ENCODE results near the gene COX15.

The COX15 gene

GRCh38 chr10:99732033-99732842, at the start of gene COX15, which contains the start of gene CUTC:
Gene COX15, minus strand, starts transcription at chr10:99732127. Its CDS starts 78 bp downstream, at chr10:99732049.
Gene CUTC, plus strand, starts transcription at chr10:99732234. Its CDS starts 115 bp downstream, at chr10:99732349.
- in situ Hi-C loops (cut with HindIII; ENCODE audit: low pct_ligation_motif_present, low sequenced_read_pairs) = no loop called here
- H3K27ac ChIP-seq = peak within 1 kb of the TSS; percentile 58

GRCh38 chr10:99779335-99779734, 47.4 kb upstream of the COX15 start:
- peak; percentile 66 for DNase-seq
- TF ChIP-seq CTCF (IDR thresholded peaks at IDR 0.05; ENCODE audit: low read depth, low read length, missing control alignments) = no peak
- peak overlapping the region; percentile 95 for H3K27ac ChIP-seq
- H3K27me3 ChIP-seq (replicated peaks) = no peaks in the 10 kb centered on the region
- in situ Hi-C loops (cut with HindIII; ENCODE audit: low pct_ligation_motif_present, low sequenced_read_pairs) = no loop called here
- H3K36me3 ChIP-seq (replicated peaks) = no peaks in the 10 kb centered on the region
- peak overlapping the region; percentile 30 for H3K4me3 ChIP-seq (ENCODE audit: low read depth, low read length)

More at GRCh38 chr10:99732033-99732842, at the start of gene COX15, which contains the start of gene CUTC:
- TF ChIP-seq CTCF (IDR thresholded peaks at IDR 0.05; ENCODE audit: low read depth, low read length, missing control alignments) = peak; percentile 46
- Histone ChIP-seq H3K4me3 (ENCODE audit: low read depth, low read length) (peak within 1 kb of the TSS; percentile 99), H3K36me3 (replicated peaks) (peaks cover 2% of the 10 kb centered on the region), H3K27me3 (replicated peaks) (no peaks in the 10 kb centered on the region)
- peak; percentile 91 for DNase-seq

GRCh38 chr10:99777918-99778714, 46.2 kb upstream of the COX15 start:
- no peaks in the 10 kb centered on the region for H3K36me3 ChIP-seq (replicated peaks)
- in situ Hi-C loops (cut with HindIII; ENCODE audit: low pct_ligation_motif_present, low sequenced_read_pairs) = no loop called here
- no peak overlapping the region for H3K27ac ChIP-seq
- no peak for TF ChIP-seq CTCF (IDR thresholded peaks at IDR 0.05; ENCODE audit: low read depth, low read length, missing control alignments)
- DNase-seq = no peak
- no peaks in the 10 kb centered on the region for H3K27me3 ChIP-seq (replicated peaks)
- H3K4me3 ChIP-seq (ENCODE audit: low read depth, low read length) = no peak overlapping the region

GRCh38 chr10:99775850-99776249, 43.9 kb upstream of the COX15 start:
- peak; percentile 59 for DNase-seq
- no peaks in the 10 kb centered on the region for H3K27me3 ChIP-seq (replicated peaks)
- in situ Hi-C loops (cut with HindIII; ENCODE audit: low pct_ligation_motif_present, low sequenced_read_pairs) = no loop called here
- no peak for TF ChIP-seq CTCF (IDR thresholded peaks at IDR 0.05; ENCODE audit: low read depth, low read length, missing control alignments)
- no peak overlapping the region for H3K4me3 ChIP-seq (ENCODE audit: low read depth, low read length)
- peak overlapping the region; percentile 81 for H3K27ac ChIP-seq
- no peaks in the 10 kb centered on the region for H3K36me3 ChIP-seq (replicated peaks)

- Histone ChIP-seq H3K27me3 (replicated peaks) (no peaks in the 10 kb centered on the region), H3K4me3 (ENCODE audit: low read depth, low read length) (no peak overlapping the region), H3K27ac (no peak overlapping the region), H3K36me3 (replicated peaks) (no peaks in the 10 kb centered on the region)
- TF ChIP-seq CTCF (IDR thresholded peaks at IDR 0.05; ENCODE audit: low read depth, low read length, missing control alignments) = no peak
- DNase-seq = no peak
- in situ Hi-C loops (cut with HindIII; ENCODE audit: low pct_ligation_motif_present, low sequenced_read_pairs) = no loop called here
Observed at GRCh38 chr10:99770408-99771045, 38.6 kb upstream of the COX15 start.
